Fibroblast of pulmonary artery (primary cell): ENCODE measurements around the gene YWHAB.
A peak's percentile ranks its signal among the peaks of the same experiment; 100 is the strongest.

Experiments
- DNase-seq: peaks from one replicate; pipeline ENCODE4 v3.0.0-alpha.2; 2010; ENCODE audit warnings: low read depth
- H3K4me3 ChIP-seq: replicated peaks from 2 replicates; pipeline ENCODE4 v1.5.1; 2011; ENCODE audit warnings: low read depth, mild to moderate bottlenecking, control low read depth, low read length, moderate library complexity
- TF ChIP-seq, protein P1 (sequence below): IDR thresholded peaks from 2 replicates; pipeline ENCODE4 v1.5.1; 2011; ENCODE audit warnings: mild to moderate bottlenecking, control low read depth, low read length, inconsistent platforms; ENCODE audit errors: missing control alignments

YWHAB gene

DNA sequence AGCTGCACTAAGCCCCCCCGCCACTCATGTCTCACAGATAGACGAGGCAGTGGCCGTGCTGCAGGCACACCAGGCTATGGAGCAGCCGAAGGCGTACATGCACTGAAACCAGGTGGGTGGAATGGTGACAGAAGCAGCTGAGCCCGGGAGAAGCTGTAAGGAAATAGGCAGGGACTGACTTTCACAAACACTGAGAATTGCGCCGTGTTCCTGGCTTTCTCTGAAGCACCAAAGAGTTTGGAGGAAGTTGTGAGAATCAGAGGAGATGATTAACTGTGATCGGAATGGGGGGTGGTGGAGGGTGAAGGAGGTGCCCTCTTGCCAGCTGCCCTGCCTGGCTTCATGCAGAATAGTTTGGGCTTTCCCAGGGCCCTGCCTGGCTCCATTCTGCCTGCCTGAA is 53.1 kb downstream of the YWHAB start:
- H3K4me3 ChIP-seq, result no peak overlapping the region
- TF ChIP-seq, protein P1, sequence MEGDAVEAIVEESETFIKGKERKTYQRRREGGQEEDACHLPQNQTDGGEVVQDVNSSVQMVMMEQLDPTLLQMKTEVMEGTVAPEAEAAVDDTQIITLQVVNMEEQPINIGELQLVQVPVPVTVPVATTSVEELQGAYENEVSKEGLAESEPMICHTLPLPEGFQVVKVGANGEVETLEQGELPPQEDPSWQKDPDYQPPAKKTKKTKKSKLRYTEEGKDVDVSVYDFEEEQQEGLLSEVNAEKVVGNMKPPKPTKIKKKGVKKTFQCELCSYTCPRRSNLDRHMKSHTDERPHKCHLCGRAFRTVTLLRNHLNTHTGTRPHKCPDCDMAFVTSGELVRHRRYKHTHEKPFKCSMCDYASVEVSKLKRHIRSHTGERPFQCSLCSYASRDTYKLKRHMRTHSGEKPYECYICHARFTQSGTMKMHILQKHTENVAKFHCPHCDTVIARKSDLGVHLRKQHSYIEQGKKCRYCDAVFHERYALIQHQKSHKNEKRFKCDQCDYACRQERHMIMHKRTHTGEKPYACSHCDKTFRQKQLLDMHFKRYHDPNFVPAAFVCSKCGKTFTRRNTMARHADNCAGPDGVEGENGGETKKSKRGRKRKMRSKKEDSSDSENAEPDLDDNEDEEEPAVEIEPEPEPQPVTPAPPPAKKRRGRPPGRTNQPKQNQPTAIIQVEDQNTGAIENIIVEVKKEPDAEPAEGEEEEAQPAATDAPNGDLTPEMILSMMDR, result no peak

DNA sequence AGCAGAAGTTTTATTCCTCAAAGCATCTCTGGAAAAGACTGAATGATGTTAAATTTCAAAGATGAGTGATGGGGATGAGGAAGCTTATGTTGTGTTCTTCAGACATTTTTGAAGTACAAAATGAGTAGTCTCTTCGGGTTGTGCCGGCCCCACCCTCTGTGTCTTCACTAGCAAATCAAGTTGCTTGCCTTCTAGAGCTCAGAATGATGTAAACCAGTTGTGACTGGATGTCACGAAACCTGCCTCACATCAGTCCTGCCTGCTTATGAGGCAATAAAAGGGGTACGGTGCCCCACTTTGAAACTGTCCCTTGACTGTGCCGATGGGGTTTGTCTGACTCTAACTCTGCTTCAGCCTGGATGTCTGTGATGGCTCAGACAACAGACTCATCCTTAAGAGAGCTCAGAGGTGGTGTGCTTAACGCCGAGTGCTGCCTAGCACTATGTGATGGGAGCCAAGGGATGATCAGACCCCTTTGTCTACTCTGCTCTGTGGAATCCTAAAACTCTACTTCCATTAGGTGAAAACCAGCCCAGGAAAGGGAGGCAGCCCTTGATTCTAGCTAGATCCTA is 55.7 kb downstream of the YWHAB start:
- no peak overlapping the region for H3K4me3 ChIP-seq
- TF ChIP-seq, protein P1, result no peak
- no peak for DNase-seq

More for the DNA sequence above, 53.1 kb downstream of the YWHAB start:
- DNase-seq, result peak; percentile 7

DNA sequence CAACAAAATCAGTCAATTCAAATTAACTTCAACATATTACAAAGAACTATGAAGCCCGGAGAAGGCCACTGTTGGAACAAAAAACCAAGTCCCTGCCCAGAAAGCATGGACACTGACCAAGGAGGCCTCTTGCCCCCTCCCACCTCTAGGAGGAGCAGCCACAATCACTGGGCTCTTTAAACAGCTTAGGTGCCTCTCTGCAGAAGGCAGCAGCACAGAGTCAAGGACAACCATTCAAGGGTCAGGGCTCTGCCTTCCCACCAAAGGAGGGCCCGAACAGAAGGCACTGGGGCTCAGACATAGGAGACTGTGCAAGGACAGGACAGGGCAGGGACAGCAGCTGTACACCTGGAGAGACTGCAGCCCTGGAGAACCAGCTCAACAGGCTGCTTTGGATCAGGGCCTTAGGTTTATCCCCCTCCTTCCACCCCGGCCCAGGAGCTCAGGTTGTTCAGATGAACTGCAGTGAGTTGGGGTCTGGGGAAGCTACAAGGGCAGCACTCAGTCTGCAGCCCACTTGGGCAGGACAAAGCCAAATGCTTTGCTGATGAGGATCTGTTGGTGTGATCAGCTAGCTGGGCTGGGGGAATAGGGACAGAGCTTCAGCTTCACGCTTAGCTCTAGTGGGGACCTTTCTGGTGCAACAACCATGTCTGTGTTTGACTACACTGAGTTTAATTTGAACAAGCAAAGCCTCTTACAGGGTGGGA is 56.9 kb downstream of the YWHAB start:
- TF ChIP-seq, protein P1, result no peak
- DNase-seq, result no peak
- H3K4me3 ChIP-seq, result no peak overlapping the region

DNA sequence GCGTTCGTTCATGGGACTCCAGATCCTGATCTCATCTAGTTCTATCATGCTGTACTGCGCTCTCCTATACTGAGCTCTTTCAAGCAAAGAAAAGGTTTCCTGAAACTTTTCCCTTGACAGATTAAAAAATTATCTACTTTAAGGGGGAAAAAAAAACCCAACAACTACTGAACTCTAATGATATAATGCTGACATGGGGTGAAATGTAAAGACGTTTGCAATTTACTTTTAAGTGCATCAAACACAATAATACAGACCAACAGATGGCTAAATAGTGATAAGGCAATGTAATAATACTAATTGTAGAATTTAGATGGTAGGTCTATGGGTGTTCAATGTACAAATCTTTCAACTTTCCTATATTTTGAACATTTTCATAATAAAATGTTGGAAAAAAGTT is 58.3 kb downstream of the YWHAB start:
- TF ChIP-seq, protein P1, result no peak
- no peak overlapping the region for H3K4me3 ChIP-seq
- DNase-seq, result no peak

DNA sequence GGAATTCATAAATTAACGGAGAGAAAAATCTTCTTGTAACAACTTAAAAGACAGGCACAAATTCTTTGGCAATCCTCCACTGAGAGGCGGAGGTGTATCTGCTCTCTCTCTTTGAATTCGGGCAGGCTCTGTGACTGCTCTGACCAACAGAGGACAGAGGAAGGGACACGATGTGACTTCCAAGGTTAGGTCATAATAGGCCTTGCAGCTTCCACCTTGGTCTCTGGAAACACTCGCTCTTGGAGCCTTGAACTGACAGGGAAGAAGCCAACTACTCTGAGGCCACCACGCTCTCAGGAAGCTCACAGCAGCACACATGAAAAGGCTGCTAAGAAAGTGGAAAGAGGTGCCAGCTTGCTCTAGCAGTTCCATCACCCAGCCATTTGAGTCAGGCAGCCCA is 59.8 kb downstream of the YWHAB start:
- no peak overlapping the region for H3K4me3 ChIP-seq
- no peak for DNase-seq
- TF ChIP-seq, protein P1, result no peak

DNA sequence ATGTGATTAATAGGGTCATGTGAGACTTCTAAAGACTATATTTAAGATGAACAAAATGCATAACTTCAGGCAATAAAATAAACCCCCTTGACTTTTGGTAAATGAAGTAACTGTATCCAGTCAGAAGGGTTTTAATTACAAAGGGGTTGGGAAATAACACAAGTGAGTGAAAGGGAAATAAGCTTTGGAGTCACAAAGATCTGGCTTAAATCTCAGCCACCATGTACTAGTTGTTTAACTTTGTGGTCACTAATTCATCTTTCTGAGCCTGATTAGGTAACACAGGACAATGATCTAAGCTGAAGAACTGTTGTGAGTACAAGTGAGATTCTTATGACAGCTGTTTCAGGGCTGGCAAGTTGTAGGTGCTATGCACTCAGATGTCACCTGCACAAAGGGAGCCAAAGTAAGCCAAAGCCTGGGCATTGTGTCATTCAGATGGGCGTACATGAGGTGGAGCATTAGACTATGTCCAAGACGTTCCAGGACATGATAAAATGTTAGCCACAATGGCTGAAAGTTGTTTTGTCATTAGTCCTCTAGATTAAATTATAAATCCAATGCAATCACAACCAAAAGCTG is 60.9 kb downstream of the YWHAB start:
- H3K4me3 ChIP-seq, result no peak overlapping the region
- TF ChIP-seq, protein P1, result no peak
- DNase-seq, result no peak
